ENCODE measurements around the gene VARS2.

Gene VARS2

GRCh38 chr6:30893666-30894065 is 20.4 kb upstream of the VARS2 start:
- no peaks in the 10 kb centered on the region for H3K36me3 ChIP-seq (ENCODE audit: insufficient read depth, low read length)

GRCh38 chr6:30894381-30894780 is 19.7 kb upstream of the VARS2 start:
- Histone ChIP-seq H4K20me1 (ENCODE audit: insufficient read depth, low read length, poor library complexity, severe bottlenecking) (no peaks in the 10 kb centered on the region), H2AFZ (ENCODE audit: low read length) (no peak overlapping the region), H3K4me3 (ENCODE audit: low read length, poor library complexity, severe bottlenecking) (no peak overlapping the region), H3K9me3 (ENCODE audit: insufficient read depth, low read depth, low read length) (no peaks in the 10 kb centered on the region), H3K9ac (ENCODE audit: low read depth, low read length, poor library complexity, severe bottlenecking) (no peak overlapping the region), H3F3A (ENCODE audit: low read depth) (no peaks in the 10 kb centered on the region), H3K4me2 (ENCODE audit: low read depth, low read length, poor library complexity, severe bottlenecking) (no peak overlapping the region), H3K9me2 (replicated peaks; ENCODE audit: low read depth, low read length) (no peaks in the 10 kb centered on the region), H3K36me3 (ENCODE audit: insufficient read depth, low read length) (no peaks in the 10 kb centered on the region), H3K27me3 (ENCODE audit: insufficient read depth, low read length, poor library complexity, severe bottlenecking) (no peaks in the 10 kb centered on the region), H3K4me1 (ENCODE audit: insufficient read depth, low read length, poor library complexity, severe bottlenecking) (no peaks in the 10 kb centered on the region), H3K79me2 (ENCODE audit: insufficient read depth, low read length) (no peaks in the 10 kb centered on the region)
- TF ChIP-seq CTCF (conservative IDR thresholded peaks at IDR 0.05; ENCODE audit: low read length) (no peak), EZH2phosphoT487 (IDR thresholded peaks at IDR 0.05; ENCODE audit: borderline replicate concordance) (no peak)

More at GRCh38 chr6:30893666-30894065, 20.4 kb upstream of the VARS2 start:
- no peaks in the 10 kb centered on the region for H3K27me3 ChIP-seq (ENCODE audit: insufficient read depth, low read length, poor library complexity, severe bottlenecking)
- H3K4me2 ChIP-seq (ENCODE audit: low read depth, low read length, poor library complexity, severe bottlenecking): no peak overlapping the region
- no peak overlapping the region for H2AFZ ChIP-seq (ENCODE audit: low read length)
- TF ChIP-seq EZH2phosphoT487 (IDR thresholded peaks at IDR 0.05; ENCODE audit: borderline replicate concordance) (no peak), CTCF (conservative IDR thresholded peaks at IDR 0.05; ENCODE audit: low read length) (no peak)
- H3K9ac ChIP-seq (ENCODE audit: low read depth, low read length, poor library complexity, severe bottlenecking): no peak overlapping the region
- no peaks in the 10 kb centered on the region for H3K79me2 ChIP-seq (ENCODE audit: insufficient read depth, low read length)
- H3K9me2 ChIP-seq (replicated peaks; ENCODE audit: low read depth, low read length): no peaks in the 10 kb centered on the region
- no peaks in the 10 kb centered on the region for H3K9me3 ChIP-seq (ENCODE audit: insufficient read depth, low read depth, low read length)
- H3K4me3 ChIP-seq (ENCODE audit: low read length, poor library complexity, severe bottlenecking): no peak overlapping the region
- no peaks in the 10 kb centered on the region for H3K4me1 ChIP-seq (ENCODE audit: insufficient read depth, low read length, poor library complexity, severe bottlenecking)
- no peaks in the 10 kb centered on the region for H3F3A ChIP-seq (ENCODE audit: low read depth)
- H4K20me1 ChIP-seq (ENCODE audit: insufficient read depth, low read length, poor library complexity, severe bottlenecking): no peaks in the 10 kb centered on the region

- Histone ChIP-seq H3K9me3 (ENCODE audit: insufficient read depth, low read depth, low read length) (no peaks in the 10 kb centered on the region), H3K4me3 (ENCODE audit: low read length, poor library complexity, severe bottlenecking) (no peak overlapping the region), H3K79me2 (ENCODE audit: insufficient read depth, low read length) (no peaks in the 10 kb centered on the region), H4K20me1 (ENCODE audit: insufficient read depth, low read length, poor library complexity, severe bottlenecking) (no peaks in the 10 kb centered on the region), H2AFZ (ENCODE audit: low read length) (no peak overlapping the region), H3K9me2 (replicated peaks; ENCODE audit: low read depth, low read length) (no peaks in the 10 kb centered on the region), H3K4me1 (ENCODE audit: insufficient read depth, low read length, poor library complexity, severe bottlenecking) (no peaks in the 10 kb centered on the region), H3K36me3 (ENCODE audit: insufficient read depth, low read length) (no peaks in the 10 kb centered on the region), H3K27me3 (ENCODE audit: insufficient read depth, low read length, poor library complexity, severe bottlenecking) (no peaks in the 10 kb centered on the region), H3K4me2 (ENCODE audit: low read depth, low read length, poor library complexity, severe bottlenecking) (no peak overlapping the region), H3F3A (ENCODE audit: low read depth) (no peaks in the 10 kb centered on the region), H3K9ac (ENCODE audit: low read depth, low read length, poor library complexity, severe bottlenecking) (no peak overlapping the region)
- no peak for TF ChIP-seq EZH2phosphoT487 (IDR thresholded peaks at IDR 0.05; ENCODE audit: borderline replicate concordance)
- no peak for TF ChIP-seq CTCF (conservative IDR thresholded peaks at IDR 0.05; ENCODE audit: low read length)
These were observed 19.1 kb upstream of the VARS2 start for GRCh38 chr6:30894935-30895334.

Data from Loucy (cell line).